ENCODE data around the gene GSDME.

DNA sequence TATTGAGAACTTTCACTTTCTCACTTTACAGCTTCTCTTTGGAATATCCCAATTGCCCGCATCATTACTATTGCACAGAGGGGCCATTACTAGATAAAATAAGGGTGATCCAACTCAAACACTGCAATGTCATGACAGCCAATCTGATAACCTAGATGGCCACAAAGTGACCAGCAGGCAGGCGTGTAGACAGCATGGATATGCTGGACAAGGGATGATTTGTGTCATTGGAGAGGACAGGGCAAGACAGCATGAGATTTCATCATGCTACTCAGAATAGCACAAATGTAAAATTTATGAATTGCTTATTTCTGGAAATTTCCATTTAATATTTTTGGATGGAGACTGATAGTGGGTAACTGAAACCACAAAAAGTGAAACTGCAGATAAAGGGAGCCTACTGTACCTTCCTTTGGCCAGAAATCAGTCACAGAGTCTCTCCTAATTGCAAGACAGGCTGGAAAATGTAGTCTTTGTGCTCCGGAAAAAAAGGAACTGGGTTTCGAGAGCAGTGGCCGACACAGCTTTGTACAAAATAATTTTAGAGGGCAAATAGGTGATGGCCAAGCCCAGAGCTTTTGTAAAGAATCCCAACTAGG is 6.1 kb upstream of the GSDME start:
- TF ChIP-seq, protein P1, sequence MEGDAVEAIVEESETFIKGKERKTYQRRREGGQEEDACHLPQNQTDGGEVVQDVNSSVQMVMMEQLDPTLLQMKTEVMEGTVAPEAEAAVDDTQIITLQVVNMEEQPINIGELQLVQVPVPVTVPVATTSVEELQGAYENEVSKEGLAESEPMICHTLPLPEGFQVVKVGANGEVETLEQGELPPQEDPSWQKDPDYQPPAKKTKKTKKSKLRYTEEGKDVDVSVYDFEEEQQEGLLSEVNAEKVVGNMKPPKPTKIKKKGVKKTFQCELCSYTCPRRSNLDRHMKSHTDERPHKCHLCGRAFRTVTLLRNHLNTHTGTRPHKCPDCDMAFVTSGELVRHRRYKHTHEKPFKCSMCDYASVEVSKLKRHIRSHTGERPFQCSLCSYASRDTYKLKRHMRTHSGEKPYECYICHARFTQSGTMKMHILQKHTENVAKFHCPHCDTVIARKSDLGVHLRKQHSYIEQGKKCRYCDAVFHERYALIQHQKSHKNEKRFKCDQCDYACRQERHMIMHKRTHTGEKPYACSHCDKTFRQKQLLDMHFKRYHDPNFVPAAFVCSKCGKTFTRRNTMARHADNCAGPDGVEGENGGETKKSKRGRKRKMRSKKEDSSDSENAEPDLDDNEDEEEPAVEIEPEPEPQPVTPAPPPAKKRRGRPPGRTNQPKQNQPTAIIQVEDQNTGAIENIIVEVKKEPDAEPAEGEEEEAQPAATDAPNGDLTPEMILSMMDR (conservative IDR thresholded peaks at IDR 0.05; ENCODE audit: low read depth, low read length), result no peak
- TF ChIP-seq CHD1 (IDR thresholded peaks at IDR 0.05; ENCODE audit: low read depth, low read length) (no peak), MAFK (IDR thresholded peaks at IDR 0.05; ENCODE audit: low read depth, low read length) (no peak), RCOR1 (IDR thresholded peaks at IDR 0.05; ENCODE audit: insufficient replicate concordance, low read length) (no peak)
